HG02840 (cell line): ENCODE results near the gene EFCAB11.
"Not testable (repeated sequence)": the region's sequence is repeated elsewhere in the genome, so short reads cannot be mapped to it uniquely, and the experiment has no call there.

Experiments
- ATAC-seq: cut with Tn5 transposase; IDR thresholded peaks from one replicate; pipeline ENCODE4 v1.9.1; 2021; ENCODE audit warnings: mild to moderate bottlenecking, moderate library complexity, moderate number of reproducible peaks; ENCODE audit not compliant: unreplicated experiment, low FRiP score

EFCAB11 gene

DNA sequence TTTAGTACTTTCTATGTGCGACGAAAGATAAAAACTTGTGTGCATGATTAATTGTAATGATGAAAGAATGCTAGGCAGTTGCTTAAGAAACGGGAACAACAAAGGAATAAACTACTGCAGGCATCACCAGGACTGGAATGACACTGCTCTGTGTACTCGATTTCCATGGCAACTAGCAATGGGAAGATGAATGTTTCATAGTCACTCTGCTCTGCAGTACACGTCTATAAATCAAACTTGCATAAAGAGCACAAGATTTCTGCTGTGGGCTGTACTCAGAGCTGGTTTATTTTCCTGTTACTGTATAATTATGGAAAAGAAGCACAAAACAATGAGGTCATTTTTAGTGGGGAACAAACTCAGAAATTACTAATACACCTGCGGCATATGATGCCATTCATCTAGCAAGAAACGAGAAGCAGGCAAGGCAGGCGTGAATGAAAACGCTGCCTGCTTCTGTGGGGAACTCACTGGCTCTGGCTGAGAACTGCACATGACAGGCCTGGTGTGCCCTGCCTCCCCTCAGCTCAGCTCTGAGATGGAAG is 41.8 kb downstream of the EFCAB11 start:
- ATAC-seq = no peak

DNA sequence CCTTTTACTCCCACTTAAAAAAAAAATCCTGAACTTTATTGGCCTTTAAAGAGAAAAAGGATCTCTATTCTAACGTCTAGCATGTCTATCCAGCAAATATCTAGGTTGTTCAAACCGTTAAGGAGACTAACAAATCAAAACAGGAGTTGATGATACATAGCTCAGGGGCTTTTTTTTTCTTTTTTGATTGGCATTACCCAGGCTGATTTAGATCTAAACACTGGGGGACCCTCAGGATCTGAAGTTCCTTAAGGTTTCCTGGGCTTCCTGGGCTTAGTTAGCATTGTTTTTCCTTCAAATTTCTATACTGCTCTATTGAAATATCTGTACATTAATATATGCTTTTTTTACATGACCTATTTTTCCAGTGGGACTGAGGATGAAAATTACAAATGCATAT is 42.3 kb downstream of the EFCAB11 start:
- ATAC-seq = no peak

GRCh38 chr14:89911010-89911919 is 43.3 kb downstream of the EFCAB11 start:
- no peak for ATAC-seq

- ATAC-seq = no peak
Measured at GRCh38 chr14:89910691-89911009, 43.9 kb downstream of the EFCAB11 start.

DNA sequence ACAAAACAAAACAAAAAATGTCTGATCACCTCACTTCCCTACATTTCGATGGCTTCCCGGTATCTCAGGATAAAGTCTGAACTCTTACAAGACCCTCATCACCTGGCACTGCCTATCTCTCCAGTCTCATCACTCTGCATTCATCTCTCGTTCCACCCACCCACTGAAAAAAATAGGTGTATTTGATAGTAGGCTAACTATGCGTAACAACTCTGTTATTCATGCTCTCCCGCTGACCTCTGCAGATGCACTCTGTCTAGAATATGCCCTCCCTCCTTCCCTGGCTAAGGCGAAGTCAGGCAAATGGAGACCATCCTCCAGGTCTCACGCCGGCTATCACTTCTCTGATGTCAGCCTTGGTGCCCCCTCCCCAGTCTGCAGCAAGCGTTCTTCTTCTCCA is 44.9 kb downstream of the EFCAB11 start:
- no peak for ATAC-seq

DNA sequence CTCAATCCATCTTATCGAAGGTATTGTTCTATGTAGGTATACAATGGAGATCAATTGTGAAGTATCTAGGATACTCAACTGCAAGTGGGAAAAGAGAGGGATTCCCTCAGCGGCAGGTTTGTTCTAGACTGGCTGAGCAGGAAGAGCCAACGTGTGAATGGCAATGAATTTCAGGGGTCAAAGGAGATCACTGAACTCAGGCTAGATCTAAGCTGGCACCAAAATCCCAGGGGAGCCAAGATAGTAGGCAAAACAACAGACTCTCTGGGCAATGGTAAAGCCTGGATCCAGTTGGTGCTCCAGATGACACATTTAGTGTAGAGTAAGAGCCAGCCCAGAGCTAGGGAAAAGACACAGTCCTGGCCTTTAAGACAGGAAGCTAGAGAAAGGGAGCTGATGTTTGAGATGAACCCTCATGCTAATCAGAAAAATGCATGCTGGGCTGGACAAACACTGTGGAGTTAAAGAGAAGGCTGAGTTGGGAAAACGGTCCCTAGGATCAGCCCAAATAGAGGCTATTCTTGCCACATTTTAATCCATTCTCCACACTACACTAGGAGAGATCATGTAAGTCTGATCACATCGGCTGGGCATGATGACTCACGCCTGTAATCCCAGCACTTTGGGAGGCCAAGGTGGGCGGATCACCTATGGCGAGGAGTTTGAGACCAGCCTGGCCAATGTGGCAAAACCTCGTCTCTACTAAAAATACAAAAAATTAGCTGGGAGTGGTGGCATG is 45.6 kb downstream of the EFCAB11 start:
- no peak for ATAC-seq

DNA sequence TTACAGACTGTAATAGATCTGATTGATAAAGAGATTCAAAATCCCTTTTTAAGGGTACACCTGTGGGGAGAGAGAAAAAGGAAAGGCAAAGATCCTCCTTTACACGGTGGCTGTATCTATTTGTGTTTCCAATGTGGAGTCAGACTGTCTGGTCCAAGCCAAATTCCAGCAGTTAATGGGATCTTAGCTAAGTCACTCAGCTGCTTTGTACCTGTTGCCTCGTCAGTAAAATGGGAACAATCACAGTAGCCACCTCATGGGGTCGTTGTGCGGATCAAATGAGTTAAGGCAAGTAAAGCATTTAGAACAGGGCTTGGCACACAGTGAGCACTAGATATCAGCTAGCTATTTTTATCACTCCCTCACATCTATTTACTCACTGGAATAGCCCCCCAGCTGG is 46.9 kb downstream of the EFCAB11 start:
- no peak for ATAC-seq

- ATAC-seq = no peak
Measured at GRCh38 chr14:89906000-89906399, 48.5 kb downstream of the EFCAB11 start.

DNA sequence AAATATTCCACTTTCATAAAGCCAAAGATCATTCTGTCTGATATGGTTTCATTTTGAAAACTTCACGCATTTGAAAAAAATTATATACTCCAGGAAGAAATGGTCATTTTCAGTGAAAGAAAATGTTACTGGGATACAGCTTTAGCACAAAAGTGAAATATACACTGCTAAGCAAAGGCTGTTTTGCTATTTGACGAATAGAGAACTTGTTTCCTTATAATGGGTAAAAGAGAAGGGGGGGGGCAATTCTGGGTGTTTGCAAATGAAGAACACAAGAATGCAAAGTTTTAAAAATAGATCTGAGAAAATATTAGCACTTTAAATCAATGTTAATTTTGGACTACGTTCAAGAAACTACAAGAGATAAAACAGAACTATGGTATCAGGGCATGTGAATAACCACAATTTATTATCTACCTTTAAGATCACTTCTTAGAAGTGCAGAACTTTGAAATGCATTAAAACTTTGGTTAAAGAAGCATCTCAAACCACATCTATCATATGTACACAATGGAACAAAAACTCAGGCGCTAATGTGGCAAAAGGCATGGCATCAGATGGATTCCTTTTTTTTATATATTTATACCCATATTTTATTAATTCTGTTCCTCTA is 51.1 kb downstream of the EFCAB11 start:
- no peak for ATAC-seq

DNA sequence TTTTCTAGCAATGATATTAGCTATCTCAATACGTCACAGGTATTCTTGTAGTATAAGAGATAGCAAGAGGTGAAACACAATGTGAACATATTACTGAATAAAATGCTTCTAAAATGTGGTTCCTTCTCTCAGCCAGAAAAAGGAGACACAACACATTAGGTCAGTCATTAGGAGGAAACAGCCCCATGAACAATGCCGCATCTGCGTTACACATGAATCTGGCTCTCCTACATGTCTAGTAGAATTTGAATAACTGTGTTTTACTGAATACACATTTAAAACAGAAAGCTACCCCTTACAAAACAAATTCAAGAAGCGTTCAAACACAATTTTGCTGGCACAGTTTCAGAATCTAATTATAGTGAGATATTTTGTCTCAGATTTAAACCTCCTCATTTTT is 51.6 kb downstream of the EFCAB11 start:
- no peak for ATAC-seq

- ATAC-seq = no peak
Measured at GRCh38 chr14:89900802-89901201, 53.7 kb downstream of the EFCAB11 start.

DNA sequence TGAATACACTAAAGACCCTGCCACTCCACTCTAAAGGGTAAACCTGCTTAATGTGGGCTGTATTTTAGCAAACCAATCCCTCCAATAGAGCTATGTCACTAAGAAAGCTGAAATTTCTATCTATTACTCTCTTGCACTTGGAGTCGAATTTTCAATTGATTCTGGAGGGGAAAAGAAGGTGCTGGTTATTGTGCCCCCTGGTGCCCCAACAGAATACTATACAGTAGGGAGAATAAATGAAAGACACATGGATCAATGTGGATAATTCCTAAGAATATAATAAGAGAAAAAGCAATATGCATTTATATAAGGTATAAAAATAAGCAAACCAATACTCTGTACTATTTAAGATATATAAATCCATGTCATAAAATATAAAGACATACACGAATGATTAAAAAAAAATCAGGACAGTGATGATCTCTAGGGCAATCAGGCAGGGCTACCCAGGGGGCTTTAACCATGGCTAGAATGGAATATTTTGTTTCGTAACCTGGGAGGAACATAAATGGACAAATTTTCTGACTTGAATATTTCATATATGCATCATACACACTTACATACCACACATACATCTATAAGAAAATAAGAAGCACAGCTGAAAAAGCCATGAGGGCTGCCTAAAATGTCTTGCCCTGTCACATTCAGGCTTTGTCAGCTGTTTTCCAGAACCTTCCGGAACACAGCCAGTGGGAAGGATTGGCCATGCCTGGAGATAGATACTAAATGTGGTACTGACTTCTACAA is 54.4 kb downstream of the EFCAB11 start:
- no peak for ATAC-seq

GRCh38 chr14:89899291-89899690 is 55.2 kb downstream of the EFCAB11 start:
- no peak for ATAC-seq

GRCh38 chr14:89893388-89893787 is 61.1 kb downstream of the EFCAB11 start:
- not testable (repeated sequence) for ATAC-seq

DNA sequence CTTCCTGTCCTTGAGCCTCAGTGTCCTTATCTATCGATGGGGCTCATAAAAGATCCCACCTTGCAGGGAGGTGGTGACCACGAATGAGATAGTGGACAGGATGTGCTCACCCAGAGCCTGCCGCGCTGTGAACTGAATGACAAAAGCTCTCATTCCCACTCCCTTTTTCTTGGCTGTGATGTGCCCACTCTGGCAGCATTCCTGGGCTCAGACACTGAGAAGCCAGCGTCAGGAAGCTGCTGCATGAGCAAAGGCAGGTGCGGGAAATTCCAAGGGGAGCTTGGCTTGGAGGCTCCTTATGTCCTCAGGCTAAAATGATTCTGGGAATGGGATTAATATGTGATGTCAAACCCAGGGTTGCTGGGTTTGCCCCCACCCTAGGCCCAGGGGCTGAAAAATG is 61.6 kb downstream of the EFCAB11 start:
- no peak for ATAC-seq

- not testable (repeated sequence) for ATAC-seq
Measured at GRCh38 chr14:89891721-89892120, 62.8 kb downstream of the EFCAB11 start.

DNA sequence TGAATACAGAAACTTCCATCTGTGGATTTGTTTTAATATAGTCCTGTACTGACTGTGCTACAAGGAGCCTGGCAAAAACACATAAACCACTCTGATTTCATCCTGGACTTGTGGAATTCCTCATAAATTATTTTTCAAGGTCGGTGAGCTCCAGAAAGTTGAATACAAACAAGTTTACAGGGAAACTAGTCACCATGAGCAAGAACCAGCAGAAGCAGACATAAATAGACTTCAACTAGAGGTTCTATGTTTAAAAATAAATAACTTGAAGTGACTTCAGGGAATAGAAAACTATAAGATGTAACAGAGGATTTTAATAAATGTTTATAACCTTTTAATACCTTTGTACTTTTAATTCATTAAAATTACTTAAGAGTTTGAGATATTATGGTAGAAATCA is 63.5 kb downstream of the EFCAB11 start:
- ATAC-seq = no peak

- no peak for ATAC-seq
Measured at GRCh38 chr14:89890589-89890988, 63.9 kb downstream of the EFCAB11 start.

- ATAC-seq = no peak
Measured at GRCh38 chr14:89889626-89890025, 64.9 kb downstream of the EFCAB11 start.

- ATAC-seq = no peak
Measured at GRCh38 chr14:89884761-89885160, 69.8 kb downstream of the EFCAB11 start.
